GM12878 (cell line): ENCODE results near the gene PPP1R12A. TPM values are rescaled to one million over a fixed set of nuclear protein-coding genes. Genes with fewer than 3 reads are reported as not detected.

Source experiments
- ASH2L ChIP-seq: fragments of 300-600, 200-600 bp; sonication (generic); IDR thresholded peaks from 2 replicates; pipeline ENCODE4 v1.6.1; 2017; ENCODE audit warnings: low read depth, mild to moderate bottlenecking, borderline replicate concordance
- CEBPB ChIP-seq, 2 experiments: fragments of 150-350 bp in 1 of 2; IDR thresholded peaks; 2 replicates each; pipeline ENCODE4 v1.6.1; 2012 to 2014; ENCODE audit warnings: low read depth in 2 of 2, low read length in 2 of 2, borderline replicate concordance in 1 of 2, inconsistent platforms in 1 of 2
- EGR1 ChIP-seq, 2 experiments: IDR thresholded peaks; 1 replicate in 1 of 2; 2 replicates in 1 of 2; pipeline ENCODE4 v1.6.1; 2011 to 2012; ENCODE audit warnings: low read depth in 2 of 2, low read length in 2 of 2, borderline replicate concordance in 1 of 2, mild to moderate bottlenecking in 1 of 2, moderate library complexity in 1 of 2
- GABPA ChIP-seq: IDR thresholded peaks from 2 replicates; pipeline ENCODE4 v1.6.1; 2014; ENCODE audit warnings: antibody characterized with exemption, low read depth, mild to moderate bottlenecking, inconsistent platforms
- GATAD2B ChIP-seq: fragments of 450-650 bp; conservative IDR thresholded peaks from 2 replicates; pipeline ENCODE4 v1.6.1; 2017; ENCODE audit warnings: low read depth, mild to moderate bottlenecking, moderate library complexity
- HDAC6 ChIP-seq: fragments of 200-600 bp; sonication (generic); IDR thresholded peaks from one replicate; pipeline ENCODE4 v1.8.0; 2017; ENCODE audit warnings: antibody characterized with exemption; ENCODE audit not compliant: unreplicated experiment
- KAT2A ChIP-seq: conservative IDR thresholded peaks from 2 replicates; pipeline ENCODE4 v1.6.1; 2011; ENCODE audit warnings: low read depth, low read length; ENCODE audit not compliant: control insufficient read depth
- NFYA ChIP-seq: IDR thresholded peaks from 2 replicates; pipeline ENCODE4 v1.6.1; 2011; ENCODE audit warnings: low read depth, mild to moderate bottlenecking, low read length, improper control_type of control experiment, borderline replicate concordance
- RBBP5 ChIP-seq: fragments of 200-600 bp; sonication (generic); conservative IDR thresholded peaks from 2 replicates; pipeline ENCODE4 v1.6.1; 2016
- RUNX3 ChIP-seq: IDR thresholded peaks from 2 replicates; pipeline ENCODE4 v1.6.1; 2012; ENCODE audit warnings: low read length, inconsistent platforms
- SREBF1 ChIP-seq: IDR thresholded peaks from 2 replicates; pipeline ENCODE4 v1.6.1; 2012; ENCODE audit warnings: mild to moderate bottlenecking, low read length
- TCF7 ChIP-seq: IDR thresholded peaks from 2 replicates; pipeline ENCODE4 v1.6.1; 2014; ENCODE audit warnings: antibody characterized with exemption, borderline replicate concordance
- ZNF24 ChIP-seq: fragments of 450-650 bp; IDR thresholded peaks from 2 replicates; pipeline ENCODE4 v1.6.1; 2017; ENCODE audit warnings: antibody characterized with exemption, mild to moderate bottlenecking
- polyA plus RNA-seq, 11 experiments: library from polyadenylated mRNA; depleted of rRNA in 4 of 11; unstranded in 6 of 11; stranded (reverse) in 5 of 11; fragments of >200 nt; fragmentation: Nextera tagmentation in 4 of 11; fragmentation: Illumina TruSeq in 1 of 11; extraction: Ambion mirVana in 4 of 11; extraction: Trizol in 1 of 11; gene quantifications; 1 replicate in 1 of 11; 2 replicates in 10 of 11; pipeline versions ENCODE4 v1.2.1 to v1.2.3, GENCODE V29; 2011 to 2016; ENCODE audit warnings: inconsistent platforms in 2 of 11, missing spikeins in 2 of 11, low read depth in 1 of 11
- total RNA-seq, 4 experiments: library from RNA; depleted of rRNA in 3 of 4; stranded (reverse); fragments of >200 nt in 3 of 4; fragmentation: Illumina TruSeq in 1 of 4; extraction: Trizol in 1 of 4; gene quantifications; 2 replicates each; pipeline versions ENCODE4 v1.2.1 to v1.2.3, GENCODE V29; 2013 to 2021
- TF ChIP-seq, protein P1 (sequence below): IDR thresholded peaks from 2 replicates; pipeline ENCODE4 v1.6.1; 2011; ENCODE audit warnings: borderline replicate concordance, low read depth, mild to moderate bottlenecking, moderate library complexity, low read length; ENCODE audit not compliant: insufficient read depth, poor library complexity, severe bottlenecking
- TF ChIP-seq, protein P2 (sequence below): fragments of 450-650 bp; IDR thresholded peaks from 2 replicates; pipeline ENCODE4 v1.6.1; 2017; ENCODE audit warnings: antibody characterized with exemption, mild to moderate bottlenecking, moderate library complexity
- TF ChIP-seq, protein P3 (sequence below): fragments of 450-650 bp; IDR thresholded peaks from 2 replicates; pipeline ENCODE4 v1.6.1; 2017; ENCODE audit warnings: mild to moderate bottlenecking, moderate library complexity
- TF ChIP-seq, protein P4 (sequence below): fragments of 450-650 bp; IDR thresholded peaks from 2 replicates; pipeline ENCODE4 v1.6.1; 2016; ENCODE audit warnings: mild to moderate bottlenecking, moderate library complexity, borderline replicate concordance

Gene PPP1R12A
- total and polyA plus RNA-seq, 10 of the 15 experiments (the other 5 are each of a cell fraction or from before 2014, with no cell fraction given): 22.8 to 134 (median 51.4) TPM

DNA sequence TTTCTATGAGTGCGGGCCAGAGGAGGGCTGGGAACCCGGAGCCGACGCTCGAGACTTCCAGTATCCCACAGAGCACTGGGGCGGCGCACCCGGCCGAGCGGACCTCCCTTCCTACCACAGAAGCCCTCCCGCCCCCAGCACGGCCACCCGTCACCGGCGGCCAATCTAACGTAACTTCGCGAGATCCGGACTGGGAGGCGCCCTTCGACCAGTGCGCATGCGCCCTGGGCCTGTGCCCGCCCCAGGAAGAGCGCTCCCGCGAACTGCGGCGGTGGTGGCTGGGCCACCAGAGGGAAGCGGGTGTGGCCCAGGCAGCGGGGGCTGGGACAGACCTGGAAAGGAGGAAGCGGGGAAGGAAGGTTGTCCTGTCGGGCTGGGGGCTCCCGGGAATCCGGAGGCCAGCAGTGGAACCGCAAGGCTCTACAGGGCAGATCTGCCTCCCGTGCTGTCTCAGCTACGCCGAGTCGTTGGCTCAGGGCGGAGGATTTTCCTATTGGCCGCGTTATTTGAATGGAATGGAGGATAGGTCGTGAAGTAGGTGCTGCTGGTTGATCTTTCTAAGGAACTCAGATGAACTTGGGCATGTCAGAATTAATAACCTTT, at the start of gene PPP1R12A (continued):
- TF ChIP-seq, protein P1, sequence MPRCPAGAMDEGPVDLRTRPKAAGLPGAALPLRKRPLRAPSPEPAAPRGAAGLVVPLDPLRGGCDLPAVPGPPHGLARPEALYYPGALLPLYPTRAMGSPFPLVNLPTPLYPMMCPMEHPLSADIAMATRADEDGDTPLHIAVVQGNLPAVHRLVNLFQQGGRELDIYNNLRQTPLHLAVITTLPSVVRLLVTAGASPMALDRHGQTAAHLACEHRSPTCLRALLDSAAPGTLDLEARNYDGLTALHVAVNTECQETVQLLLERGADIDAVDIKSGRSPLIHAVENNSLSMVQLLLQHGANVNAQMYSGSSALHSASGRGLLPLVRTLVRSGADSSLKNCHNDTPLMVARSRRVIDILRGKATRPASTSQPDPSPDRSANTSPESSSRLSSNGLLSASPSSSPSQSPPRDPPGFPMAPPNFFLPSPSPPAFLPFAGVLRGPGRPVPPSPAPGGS: no peak
- no peak for TF ChIP-seq TCF7
- peak; percentile 87 for TF ChIP-seq GATAD2B
- TF ChIP-seq GABPA: no peak
- no peak for TF ChIP-seq KAT2A
- TF ChIP-seq RBBP5: no peak
- TF ChIP-seq NFYA: no peak
- no peak for TF ChIP-seq ZNF24
- no peak for TF ChIP-seq EGR1 (IDR thresholded peaks at IDR 0.05; ENCODE audit: borderline replicate concordance in 1 of 2, low read depth in 2 of 2, low read length in 2 of 2)
- TF ChIP-seq, protein P2, sequence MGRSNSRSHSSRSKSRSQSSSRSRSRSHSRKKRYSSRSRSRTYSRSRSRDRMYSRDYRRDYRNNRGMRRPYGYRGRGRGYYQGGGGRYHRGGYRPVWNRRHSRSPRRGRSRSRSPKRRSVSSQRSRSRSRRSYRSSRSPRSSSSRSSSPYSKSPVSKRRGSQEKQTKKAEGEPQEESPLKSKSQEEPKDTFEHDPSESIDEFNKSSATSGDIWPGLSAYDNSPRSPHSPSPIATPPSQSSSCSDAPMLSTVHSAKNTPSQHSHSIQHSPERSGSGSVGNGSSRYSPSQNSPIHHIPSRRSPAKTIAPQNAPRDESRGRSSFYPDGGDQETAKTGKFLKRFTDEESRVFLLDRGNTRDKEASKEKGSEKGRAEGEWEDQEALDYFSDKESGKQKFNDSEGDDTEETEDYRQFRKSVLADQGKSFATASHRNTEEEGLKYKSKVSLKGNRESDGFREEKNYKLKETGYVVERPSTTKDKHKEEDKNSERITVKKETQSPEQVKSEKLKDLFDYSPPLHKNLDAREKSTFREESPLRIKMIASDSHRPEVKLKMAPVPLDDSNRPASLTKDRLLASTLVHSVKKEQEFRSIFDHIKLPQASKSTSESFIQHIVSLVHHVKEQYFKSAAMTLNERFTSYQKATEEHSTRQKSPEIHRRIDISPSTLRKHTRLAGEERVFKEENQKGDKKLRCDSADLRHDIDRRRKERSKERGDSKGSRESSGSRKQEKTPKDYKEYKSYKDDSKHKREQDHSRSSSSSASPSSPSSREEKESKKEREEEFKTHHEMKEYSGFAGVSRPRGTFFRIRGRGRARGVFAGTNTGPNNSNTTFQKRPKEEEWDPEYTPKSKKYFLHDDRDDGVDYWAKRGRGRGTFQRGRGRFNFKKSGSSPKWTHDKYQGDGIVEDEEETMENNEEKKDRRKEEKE: no peak
- no peak for TF ChIP-seq CEBPB (IDR thresholded peaks at IDR 0.05; ENCODE audit: borderline replicate concordance in 1 of 2, low read depth in 2 of 2, low read length in 2 of 2)
- TF ChIP-seq, protein P3, sequence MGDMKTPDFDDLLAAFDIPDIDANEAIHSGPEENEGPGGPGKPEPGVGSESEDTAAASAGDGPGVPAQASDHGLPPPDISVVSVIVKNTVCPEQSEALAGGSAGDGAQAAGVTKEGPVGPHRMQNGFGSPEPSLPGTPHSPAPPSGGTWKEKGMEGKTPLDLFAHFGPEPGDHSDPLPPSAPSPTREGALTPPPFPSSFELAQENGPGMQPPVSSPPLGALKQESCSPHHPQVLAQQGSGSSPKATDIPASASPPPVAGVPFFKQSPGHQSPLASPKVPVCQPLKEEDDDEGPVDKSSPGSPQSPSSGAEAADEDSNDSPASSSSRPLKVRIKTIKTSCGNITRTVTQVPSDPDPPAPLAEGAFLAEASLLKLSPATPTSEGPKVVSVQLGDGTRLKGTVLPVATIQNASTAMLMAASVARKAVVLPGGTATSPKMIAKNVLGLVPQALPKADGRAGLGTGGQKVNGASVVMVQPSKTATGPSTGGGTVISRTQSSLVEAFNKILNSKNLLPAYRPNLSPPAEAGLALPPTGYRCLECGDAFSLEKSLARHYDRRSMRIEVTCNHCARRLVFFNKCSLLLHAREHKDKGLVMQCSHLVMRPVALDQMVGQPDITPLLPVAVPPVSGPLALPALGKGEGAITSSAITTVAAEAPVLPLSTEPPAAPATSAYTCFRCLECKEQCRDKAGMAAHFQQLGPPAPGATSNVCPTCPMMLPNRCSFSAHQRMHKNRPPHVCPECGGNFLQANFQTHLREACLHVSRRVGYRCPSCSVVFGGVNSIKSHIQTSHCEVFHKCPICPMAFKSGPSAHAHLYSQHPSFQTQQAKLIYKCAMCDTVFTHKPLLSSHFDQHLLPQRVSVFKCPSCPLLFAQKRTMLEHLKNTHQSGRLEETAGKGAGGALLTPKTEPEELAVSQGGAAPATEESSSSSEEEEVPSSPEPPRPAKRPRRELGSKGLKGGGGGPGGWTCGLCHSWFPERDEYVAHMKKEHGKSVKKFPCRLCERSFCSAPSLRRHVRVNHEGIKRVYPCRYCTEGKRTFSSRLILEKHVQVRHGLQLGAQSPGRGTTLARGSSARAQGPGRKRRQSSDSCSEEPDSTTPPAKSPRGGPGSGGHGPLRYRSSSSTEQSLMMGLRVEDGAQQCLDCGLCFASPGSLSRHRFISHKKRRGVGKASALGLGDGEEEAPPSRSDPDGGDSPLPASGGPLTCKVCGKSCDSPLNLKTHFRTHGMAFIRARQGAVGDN: peak; percentile 64; the same call in 1 of the 2 replicates
- TF ChIP-seq, protein P4, sequence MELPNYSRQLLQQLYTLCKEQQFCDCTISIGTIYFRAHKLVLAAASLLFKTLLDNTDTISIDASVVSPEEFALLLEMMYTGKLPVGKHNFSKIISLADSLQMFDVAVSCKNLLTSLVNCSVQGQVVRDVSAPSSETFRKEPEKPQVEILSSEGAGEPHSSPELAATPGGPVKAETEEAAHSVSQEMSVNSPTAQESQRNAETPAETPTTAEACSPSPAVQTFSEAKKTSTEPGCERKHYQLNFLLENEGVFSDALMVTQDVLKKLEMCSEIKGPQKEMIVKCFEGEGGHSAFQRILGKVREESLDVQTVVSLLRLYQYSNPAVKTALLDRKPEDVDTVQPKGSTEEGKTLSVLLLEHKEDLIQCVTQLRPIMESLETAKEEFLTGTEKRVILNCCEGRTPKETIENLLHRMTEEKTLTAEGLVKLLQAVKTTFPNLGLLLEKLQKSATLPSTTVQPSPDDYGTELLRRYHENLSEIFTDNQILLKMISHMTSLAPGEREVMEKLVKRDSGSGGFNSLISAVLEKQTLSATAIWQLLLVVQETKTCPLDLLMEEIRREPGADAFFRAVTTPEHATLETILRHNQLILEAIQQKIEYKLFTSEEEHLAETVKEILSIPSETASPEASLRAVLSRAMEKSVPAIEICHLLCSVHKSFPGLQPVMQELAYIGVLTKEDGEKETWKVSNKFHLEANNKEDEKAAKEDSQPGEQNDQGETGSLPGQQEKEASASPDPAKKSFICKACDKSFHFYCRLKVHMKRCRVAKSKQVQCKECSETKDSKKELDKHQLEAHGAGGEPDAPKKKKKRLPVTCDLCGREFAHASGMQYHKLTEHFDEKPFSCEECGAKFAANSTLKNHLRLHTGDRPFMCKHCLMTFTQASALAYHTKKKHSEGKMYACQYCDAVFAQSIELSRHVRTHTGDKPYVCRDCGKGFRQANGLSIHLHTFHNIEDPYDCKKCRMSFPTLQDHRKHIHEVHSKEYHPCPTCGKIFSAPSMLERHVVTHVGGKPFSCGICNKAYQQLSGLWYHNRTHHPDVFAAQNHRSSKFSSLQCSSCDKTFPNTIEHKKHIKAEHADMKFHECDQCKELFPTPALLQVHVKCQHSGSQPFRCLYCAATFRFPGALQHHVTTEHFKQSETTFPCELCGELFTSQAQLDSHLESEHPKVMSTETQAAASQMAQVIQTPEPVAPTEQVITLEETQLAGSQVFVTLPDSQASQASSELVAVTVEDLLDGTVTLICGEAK: no peak
- peak; percentile 51; the same call in 1 of the 2 replicates for TF ChIP-seq SREBF1
- TF ChIP-seq ASH2L: no peak
- TF ChIP-seq HDAC6: no peak
- TF ChIP-seq RUNX3: peak; percentile 50
